Bronchial epithelial cell (primary cell): ENCODE measurements around the gene SLC2A4RG. TPM values are rescaled to one million over a fixed set of nuclear protein-coding genes. Genes with fewer than 3 reads are reported as not detected.

Source experiments
- DNase-seq: peaks from one replicate; pipeline ENCODE4 v3.0.0-alpha.2; 2010; ENCODE audit warnings: low read depth
- FAIRE-seq: peaks from 2 replicates; lab custom pipeline; 2011; peaks lifted over from hg19 to GRCh38; lab: Jason Lieb, UNC
- H3K27me3 ChIP-seq: 2 replicates; pipeline ENCODE4 v1.5.1; 2011; ENCODE audit warnings: low read length; ENCODE audit not compliant: control insufficient read depth, insufficient read depth
- H3K36me3 ChIP-seq: 2 replicates; pipeline ENCODE4 v1.5.1; 2011; ENCODE audit warnings: low read length; ENCODE audit not compliant: control insufficient read depth, insufficient read depth
- H3K4me3 ChIP-seq: 2 replicates; pipeline ENCODE4 v1.5.1; 2011; ENCODE audit warnings: mild to moderate bottlenecking, low read depth, low read length, control low read depth
- CTCF ChIP-seq: IDR thresholded peaks from 2 replicates; pipeline ENCODE4 v1.5.1; 2011; ENCODE audit warnings: mild to moderate bottlenecking, moderate library complexity, low read length, control low read depth, inconsistent platforms; ENCODE audit not compliant: insufficient read depth, severe bottlenecking
- total RNA-seq: library from RNA; depleted of rRNA; stranded (reverse); fragments of >200 nt; gene quantifications from 2 replicates; pipeline ENCODE4 v1.2.1, GENCODE V29; 2014

SLC2A4RG gene
- total RNA-seq, 1 donor from 2014 or later = 14.0 TPM

- Histone ChIP-seq H3K27me3 (peaks cover 6% of the 10 kb centered on the region), H3K36me3 (no peaks in the 10 kb centered on the region), H3K4me3 (no peak overlapping the region)
- TF ChIP-seq CTCF = no peak
- FAIRE-seq (no peak), DNase-seq (no peak)
These were observed 39.3 kb downstream of the SLC2A4RG start for GRCh38 chr20:63778857-63779256.

GRCh38 chr20:63781181-63781580, 41.6 kb downstream of the SLC2A4RG start:
- no peaks in the 10 kb centered on the region for H3K36me3 ChIP-seq
- H3K27me3 ChIP-seq = no peaks in the 10 kb centered on the region
- DNase-seq (no peak), FAIRE-seq (no peak)
- TF ChIP-seq CTCF = no peak
- H3K4me3 ChIP-seq = no peak overlapping the region

GRCh38 chr20:63782051-63782471, 42.5 kb downstream of the SLC2A4RG start:
- no peak overlapping the region for H3K4me3 ChIP-seq
- DNase-seq (no peak), FAIRE-seq (no peak)
- no peaks in the 10 kb centered on the region for H3K36me3 ChIP-seq
- H3K27me3 ChIP-seq = no peaks in the 10 kb centered on the region
- no peak for TF ChIP-seq CTCF

GRCh38 chr20:63782521-63782971, 43.0 kb downstream of the SLC2A4RG start:
- FAIRE-seq (no peak), DNase-seq (no peak)
- no peaks in the 10 kb centered on the region for H3K27me3 ChIP-seq
- no peak overlapping the region for H3K4me3 ChIP-seq
- no peaks in the 10 kb centered on the region for H3K36me3 ChIP-seq
- TF ChIP-seq CTCF = no peak

GRCh38 chr20:63783970-63784369, 44.4 kb downstream of the SLC2A4RG start:
- no peak for TF ChIP-seq CTCF
- Histone ChIP-seq H3K27me3 (no peaks in the 10 kb centered on the region), H3K4me3 (no peak overlapping the region), H3K36me3 (no peaks in the 10 kb centered on the region)
- DNase-seq (no peak), FAIRE-seq (no peak)

- FAIRE-seq (no peak), DNase-seq (no peak)
- H3K27me3 ChIP-seq = no peaks in the 10 kb centered on the region
- no peak for TF ChIP-seq CTCF
- no peak overlapping the region for H3K4me3 ChIP-seq
- H3K36me3 ChIP-seq = no peaks in the 10 kb centered on the region
These were observed 46.1 kb downstream of the SLC2A4RG start for GRCh38 chr20:63785691-63786131.
